SU-DHL-6 (cell line): ENCODE data around the gene CDH13.

ENCODE experiments used
- H2AFZ ChIP-seq: fragments of 200-600 bp; sonication (generic); 2 replicates; pipeline ENCODE4 v1.6.1; 2014; ENCODE audit warnings: low read depth, mild to moderate bottlenecking, moderate library complexity, mixed read lengths, antibody characterized with exemption, low read length; ENCODE audit not compliant: severe bottlenecking
- H3F3A ChIP-seq: fragments of 200-600 bp; shearing (Covaris generic); 2 replicates; pipeline ENCODE4 v1.6.0; 2016; ENCODE audit warnings: antibody characterized with exemption, mild to moderate bottlenecking; ENCODE audit not compliant: insufficient read depth
- H3K27ac ChIP-seq: fragments of 200-600 bp; sonication (generic); 2 replicates; pipeline ENCODE4 v1.5.1; 2016; ENCODE audit warnings: low read depth, mild to moderate bottlenecking, low read length, moderate library complexity, mixed read lengths
- H3K27me3 ChIP-seq: fragments of 200-600 bp; sonication (generic), shearing (Covaris generic); 2 replicates; pipeline ENCODE4 v1.6.0; 2014; ENCODE audit warnings: mild to moderate bottlenecking, low read length
- H3K36me3 ChIP-seq: fragments of 200-600 bp; sonication (generic); 2 replicates; pipeline ENCODE4 v1.6.1; 2014; ENCODE audit warnings: mild to moderate bottlenecking, low read length, mixed read lengths
- H3K4me2 ChIP-seq: fragments of 300-600, 200-600 bp; shearing (Covaris generic), sonication (generic); 2 replicates; pipeline ENCODE4 v1.6.0; 2014; ENCODE audit warnings: low read length, low read depth, mild to moderate bottlenecking; ENCODE audit not compliant: poor library complexity, severe bottlenecking
- H3K4me3 ChIP-seq: fragments of 200-600 bp; sonication (generic); 2 replicates; pipeline ENCODE4 v1.5.1; 2014; ENCODE audit warnings: antibody characterized with exemption, low read length, mild to moderate bottlenecking, mixed read lengths; ENCODE audit not compliant: insufficient read depth, poor library complexity, severe bottlenecking
- H3K79me2 ChIP-seq: fragments of 200-600 bp; sonication (generic); 2 replicates; pipeline ENCODE4 v1.6.1; 2014; ENCODE audit warnings: mild to moderate bottlenecking, low read length, moderate library complexity; ENCODE audit not compliant: insufficient read depth
- H3K9ac ChIP-seq: fragments of 200-600 bp; sonication (generic); 2 replicates; pipeline ENCODE4 v1.7.0; 2014; ENCODE audit warnings: mild to moderate bottlenecking, low read length
- H3K9me2 ChIP-seq: fragments of 200-600 bp; sonication (generic); replicated peaks from 2 replicates; pipeline ENCODE4 v1.6.1; 2014; ENCODE audit warnings: low read length; ENCODE audit not compliant: insufficient read depth
- H3K9me3 ChIP-seq: fragments of 200-600 bp; sonication (generic); 2 replicates; pipeline ENCODE4 v1.6.1; 2014; ENCODE audit warnings: low read length, mixed read lengths; ENCODE audit not compliant: insufficient read depth
- H4K20me1 ChIP-seq: fragments of 200-600 bp; sonication (generic); 2 replicates; pipeline ENCODE4 v1.6.1; 2014; ENCODE audit warnings: low read depth, mild to moderate bottlenecking, antibody characterized with exemption, low read length, moderate library complexity, mixed read lengths
- EZH2phosphoT487 ChIP-seq: fragments of 200-600 bp; sonication (generic), shearing (Covaris generic); conservative IDR thresholded peaks from 2 replicates; pipeline ENCODE4 v1.6.1; 2018; ENCODE audit warnings: mild to moderate bottlenecking, antibody characterized with exemption, low read length, moderate library complexity, mixed read lengths
- TF ChIP-seq, protein P1 (sequence below): fragments of 200-600 bp; sonication (generic); IDR thresholded peaks from one replicate; pipeline ENCODE4 v1.5.1; 2017; ENCODE audit warnings: antibody characterized with exemption, mild to moderate bottlenecking, low read length, moderate library complexity; ENCODE audit not compliant: insufficient read depth, poor library complexity, severe bottlenecking

Gene CDH13

DNA sequence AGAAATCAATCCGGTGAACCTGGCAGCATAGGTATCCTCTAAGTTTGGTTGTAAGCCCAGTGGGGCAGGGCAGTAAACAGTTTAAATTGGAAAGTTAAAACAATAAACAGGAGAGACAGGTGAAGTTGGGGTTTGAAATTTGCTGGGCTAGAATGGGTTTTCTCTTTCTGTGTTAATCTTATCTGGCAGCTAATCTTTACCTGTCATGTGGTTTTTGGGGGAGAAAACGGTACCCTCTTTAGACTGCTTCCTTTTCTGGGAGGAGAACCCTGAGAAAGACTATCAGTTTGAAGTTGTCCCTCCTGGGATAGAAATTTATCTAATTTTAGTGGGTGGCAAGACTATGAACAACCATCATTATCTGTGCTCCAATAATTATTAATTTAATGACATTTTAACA lies 24.0 kb downstream of the CDH13 start:
- no peaks in the 10 kb centered on the region for H3K27me3 ChIP-seq
- no peak for TF ChIP-seq EZH2phosphoT487
- TF ChIP-seq, protein P1, sequence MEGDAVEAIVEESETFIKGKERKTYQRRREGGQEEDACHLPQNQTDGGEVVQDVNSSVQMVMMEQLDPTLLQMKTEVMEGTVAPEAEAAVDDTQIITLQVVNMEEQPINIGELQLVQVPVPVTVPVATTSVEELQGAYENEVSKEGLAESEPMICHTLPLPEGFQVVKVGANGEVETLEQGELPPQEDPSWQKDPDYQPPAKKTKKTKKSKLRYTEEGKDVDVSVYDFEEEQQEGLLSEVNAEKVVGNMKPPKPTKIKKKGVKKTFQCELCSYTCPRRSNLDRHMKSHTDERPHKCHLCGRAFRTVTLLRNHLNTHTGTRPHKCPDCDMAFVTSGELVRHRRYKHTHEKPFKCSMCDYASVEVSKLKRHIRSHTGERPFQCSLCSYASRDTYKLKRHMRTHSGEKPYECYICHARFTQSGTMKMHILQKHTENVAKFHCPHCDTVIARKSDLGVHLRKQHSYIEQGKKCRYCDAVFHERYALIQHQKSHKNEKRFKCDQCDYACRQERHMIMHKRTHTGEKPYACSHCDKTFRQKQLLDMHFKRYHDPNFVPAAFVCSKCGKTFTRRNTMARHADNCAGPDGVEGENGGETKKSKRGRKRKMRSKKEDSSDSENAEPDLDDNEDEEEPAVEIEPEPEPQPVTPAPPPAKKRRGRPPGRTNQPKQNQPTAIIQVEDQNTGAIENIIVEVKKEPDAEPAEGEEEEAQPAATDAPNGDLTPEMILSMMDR, result no peak

DNA sequence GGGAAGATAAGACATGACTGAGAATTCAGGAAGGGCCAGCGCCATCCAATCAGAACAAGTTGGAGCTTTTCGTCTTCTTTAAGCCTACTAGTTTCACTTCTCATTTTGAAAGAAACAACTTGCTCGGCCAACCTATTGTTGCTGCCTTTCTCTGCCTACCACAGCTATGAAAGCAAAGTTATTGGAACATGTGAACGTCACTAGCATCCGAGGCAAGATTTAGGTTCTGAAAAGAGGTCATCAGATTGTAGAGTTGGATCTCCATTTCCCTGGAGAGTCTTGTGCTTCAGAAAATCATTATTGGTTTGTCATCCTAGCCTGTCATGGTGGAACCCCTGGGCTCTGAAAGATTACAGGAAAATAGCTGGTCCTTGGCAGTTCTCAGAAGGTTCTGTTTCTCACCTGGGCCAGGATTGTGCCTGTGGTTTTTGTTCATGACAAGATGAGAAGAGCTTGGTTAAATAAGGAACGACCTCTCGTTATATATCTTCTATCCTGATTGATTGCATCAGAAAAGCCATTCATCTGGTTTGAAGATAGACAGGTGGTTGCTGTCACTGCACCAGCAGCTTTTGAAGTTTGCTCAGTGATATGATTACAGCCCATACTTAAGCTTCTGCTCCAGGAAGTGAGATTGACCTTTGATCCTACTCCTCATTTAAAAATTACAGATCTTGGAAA lies 25.3 kb downstream of the CDH13 start:
- H3F3A ChIP-seq, result no peaks in the 10 kb centered on the region
- no peak overlapping the region for H3K4me2 ChIP-seq
- no peaks in the 10 kb centered on the region for H3K79me2 ChIP-seq
- H3K27ac ChIP-seq, result no peak overlapping the region
- TF ChIP-seq EZH2phosphoT487, result no peak
- TF ChIP-seq, protein P1, result no peak
- H3K36me3 ChIP-seq, result no peaks in the 10 kb centered on the region
- H4K20me1 ChIP-seq, result no peaks in the 10 kb centered on the region
- no peak overlapping the region for H2AFZ ChIP-seq
- H3K27me3 ChIP-seq, result no peaks in the 10 kb centered on the region
- H3K9ac ChIP-seq, result no peak overlapping the region
- no peak overlapping the region for H3K4me3 ChIP-seq
- H3K9me3 ChIP-seq, result no peaks in the 10 kb centered on the region
- H3K9me2 ChIP-seq, result no peaks in the 10 kb centered on the region

More for the DNA sequence above, 24.0 kb downstream of the CDH13 start:
- Histone ChIP-seq H3K9me3 (no peaks in the 10 kb centered on the region), H3K4me2 (no peak overlapping the region), H3K9me2 (no peaks in the 10 kb centered on the region), H3K79me2 (no peaks in the 10 kb centered on the region), H3K4me3 (no peak overlapping the region), H3K27ac (no peak overlapping the region), H3F3A (no peaks in the 10 kb centered on the region), H2AFZ (no peak overlapping the region), H3K9ac (no peak overlapping the region), H4K20me1 (no peaks in the 10 kb centered on the region), H3K36me3 (no peaks in the 10 kb centered on the region)

DNA sequence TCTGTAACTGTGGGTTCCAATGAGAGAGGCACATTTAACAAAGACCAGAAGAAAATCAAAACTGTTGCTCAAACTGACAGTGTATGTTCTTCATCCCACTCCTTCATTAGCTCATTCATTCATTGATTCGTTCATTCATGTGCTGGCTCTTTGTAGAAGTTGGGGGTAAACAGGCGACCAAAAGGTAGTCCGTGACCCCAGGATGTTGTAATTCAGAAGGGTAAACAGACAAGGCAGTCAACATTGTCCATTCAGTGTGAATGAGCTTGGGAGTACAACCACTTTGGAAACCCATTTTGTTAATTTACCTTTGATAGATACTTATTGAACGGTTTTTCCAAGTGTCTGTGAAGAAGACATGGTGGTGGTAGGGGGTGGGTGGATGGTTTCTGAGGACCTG lies 26.1 kb downstream of the CDH13 start:
- Histone ChIP-seq H4K20me1 (no peaks in the 10 kb centered on the region), H3K27me3 (no peaks in the 10 kb centered on the region), H3K9ac (no peak overlapping the region), H3K9me2 (no peaks in the 10 kb centered on the region), H3K9me3 (no peaks in the 10 kb centered on the region), H3K27ac (no peak overlapping the region), H3K79me2 (no peaks in the 10 kb centered on the region), H3K4me2 (no peak overlapping the region), H3F3A (no peaks in the 10 kb centered on the region), H3K4me3 (no peak overlapping the region), H2AFZ (no peak overlapping the region), H3K36me3 (no peaks in the 10 kb centered on the region)
- TF ChIP-seq, protein P1, result no peak
- no peak for TF ChIP-seq EZH2phosphoT487
